MCF 10A (cell line): ENCODE measurements around the gene SKOR1. TPM values are rescaled to one million over a fixed set of nuclear protein-coding genes. Genes with fewer than 3 reads are reported as not detected.

Experiments
- BruUV-seq: library from RNA; stranded (reverse); fragments of 400-500 nt; replicated peaks from 2 replicates; lab custom pipeline; 2021; lab: Mats Ljungman, UMichigan
- CTCF ChIA-PET: fragments of 300-600 bp; sonication (Branson Sonifier 250); formaldehyde crosslinking; extraction: SDS; loops from one replicate; lab custom pipeline; 2021; ENCODE audit warnings: antibody characterized with exemption, inconsistent platforms; lab: Yijun Ruan, JAX
- POLR2A ChIA-PET: fragments of 300-600, 350-650 bp; sonication (Branson Sonifier 250); formaldehyde crosslinking; extraction: SDS; loops from one replicate; lab custom pipeline; 2020; ENCODE audit warnings: antibody characterized with exemption, inconsistent platforms; lab: Yijun Ruan, JAX
- DNase-seq: peaks from one replicate; pipeline ENCODE4 v3.0.0-alpha.2; 2018; ENCODE audit not compliant: unreplicated experiment
- H3K27ac Mint-ChIP-seq: one replicate; pipeline ENCODE4 v1.8.0; 2022; ENCODE audit warnings: mild to moderate bottlenecking, low read depth, mixed read lengths; ENCODE audit not compliant: unreplicated experiment
- H3K27me3 Mint-ChIP-seq: one replicate; pipeline ENCODE4 v1.8.0; 2022; ENCODE audit warnings: mixed read lengths; ENCODE audit not compliant: insufficient read depth, unreplicated experiment
- H3K36me3 Mint-ChIP-seq: one replicate; pipeline ENCODE4 v1.8.0; 2022; ENCODE audit warnings: mild to moderate bottlenecking, moderate library complexity, mixed read lengths; ENCODE audit not compliant: insufficient read depth, unreplicated experiment
- H3K4me1 Mint-ChIP-seq: one replicate; pipeline ENCODE4 v1.8.0; 2022; ENCODE audit warnings: mixed read lengths; ENCODE audit not compliant: insufficient read depth, unreplicated experiment
- H3K4me3 Mint-ChIP-seq: one replicate; pipeline ENCODE4 v1.8.0; 2022; ENCODE audit warnings: mild to moderate bottlenecking, moderate library complexity, mixed read lengths; ENCODE audit not compliant: unreplicated experiment
- H3K9me3 Mint-ChIP-seq: one replicate; pipeline ENCODE4 v1.8.0; 2022; ENCODE audit warnings: mixed read lengths; ENCODE audit not compliant: unreplicated experiment
- CTCF ChIP-seq: fragments of 200-600 bp; IDR thresholded peaks from one replicate; pipeline ENCODE4 v1.8.0; 2022; ENCODE audit warnings: antibody characterized with exemption, mild to moderate bottlenecking; ENCODE audit not compliant: unreplicated experiment
- intact Hi-C: fragments of 100-400 bp; cut with micrococcal nuclease; formaldehyde crosslinking; loops from 2 replicates; pipeline ENCODE4 v1.14.1; 2022
- total RNA-seq: library from RNA; stranded (reverse); gene quantifications from 2 replicates; pipeline ENCODE4 v1.2.3, GENCODE V29; 2022

Gene SKOR1
- total RNA-seq, 1 experiment from 2014 or later: 0.07 TPM

GRCh38 chr15:67805666-67806516 is 19.4 kb upstream of the SKOR1 start:
- H3K27me3 Mint-ChIP-seq: no peaks in the 10 kb centered on the region

GRCh38 chr15:67806536-67806935 is 18.8 kb upstream of the SKOR1 start:
- no peaks in the 10 kb centered on the region for H3K27me3 Mint-ChIP-seq
- no peaks in the 10 kb centered on the region for H3K9me3 Mint-ChIP-seq
- ChIA-PET CTCF (interaction anchor here (0.5 kb wide), 1 partner anchor 16 kb away, joined by 4 read pairs; no protein-coding TSS in a partner anchor), POLR2A (no interaction called here)
- H3K4me3 Mint-ChIP-seq: no peak overlapping the region
- no peak overlapping the region for H3K27ac Mint-ChIP-seq
- H3K36me3 Mint-ChIP-seq: no peaks in the 10 kb centered on the region
- TF ChIP-seq CTCF: no peak
- intact Hi-C loops: no loop called here
- BruUV-seq: no TSS peak
- DNase-seq: no peak
- H3K4me1 Mint-ChIP-seq: no peaks in the 10 kb centered on the region

More at GRCh38 chr15:67805666-67806516, 19.4 kb upstream of the SKOR1 start:
- intact Hi-C loops: no loop called here
- H3K9me3 Mint-ChIP-seq: no peaks in the 10 kb centered on the region
- no peak overlapping the region for H3K27ac Mint-ChIP-seq
- no peak for TF ChIP-seq CTCF
- ChIA-PET POLR2A (no interaction called here), CTCF (interaction anchor here (0.5 kb wide), 1 partner anchor 16 kb away, joined by 4 read pairs; no protein-coding TSS in a partner anchor)
- no peak for DNase-seq
- no TSS peak for BruUV-seq
- peaks cover 4% of the 10 kb centered on the region for H3K36me3 Mint-ChIP-seq
- no peak overlapping the region for H3K4me3 Mint-ChIP-seq
- no peaks in the 10 kb centered on the region for H3K4me1 Mint-ChIP-seq

- BruUV-seq: no TSS peak
- H3K27me3 Mint-ChIP-seq: no peaks in the 10 kb centered on the region
- intact Hi-C loops: no loop called here
- no peaks in the 10 kb centered on the region for H3K9me3 Mint-ChIP-seq
- no peak for TF ChIP-seq CTCF
- CTCF ChIA-PET: interaction anchor here (0.6 kb wide), 1 partner anchor 30 kb away, joined by 3 read pairs; no protein-coding TSS in a partner anchor
- no peaks in the 10 kb centered on the region for H3K36me3 Mint-ChIP-seq
- no peaks in the 10 kb centered on the region for H3K4me1 Mint-ChIP-seq
- DNase-seq: no peak
- H3K4me3 Mint-ChIP-seq: no peak overlapping the region
- POLR2A ChIA-PET: no interaction called here
- no peak overlapping the region for H3K27ac Mint-ChIP-seq
Observed at GRCh38 chr15:67807141-67807540, 18.2 kb upstream of the SKOR1 start.

- ChIA-PET CTCF (interaction anchor here (0.6 kb wide), 1 partner anchor 29 kb away, joined by 3 read pairs; no protein-coding TSS in a partner anchor), POLR2A (no interaction called here)
- no peaks in the 10 kb centered on the region for H3K27me3 Mint-ChIP-seq
Observed at GRCh38 chr15:67807836-67808235, 17.5 kb upstream of the SKOR1 start.

More at GRCh38 chr15:67807836-67808235, 17.5 kb upstream of the SKOR1 start:
- Mint-ChIP-seq H3K36me3 (no peaks in the 10 kb centered on the region), H3K4me3 (no peak overlapping the region), H3K9me3 (no peaks in the 10 kb centered on the region), H3K4me1 (no peaks in the 10 kb centered on the region), H3K27ac (no peak overlapping the region)
- intact Hi-C loops: no loop called here
- BruUV-seq: no TSS peak
- DNase-seq: no peak
- no peak for TF ChIP-seq CTCF
